ENCODE data around the gene TOP3B.

DNA sequence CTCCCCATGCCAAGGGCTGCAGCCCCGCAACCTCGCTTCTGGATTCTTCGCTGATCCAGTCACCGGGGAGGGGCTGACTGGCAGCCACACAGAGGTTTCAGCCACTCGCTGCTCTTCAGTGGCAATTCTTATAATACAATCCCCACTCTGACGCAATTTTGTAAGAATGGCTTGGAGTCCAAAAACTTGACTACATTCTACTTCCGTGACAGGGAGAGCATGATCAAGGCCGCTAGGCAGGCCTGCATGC, 44.8 kb downstream of the TOP3B start:
- TF ChIP-seq, protein P1, sequence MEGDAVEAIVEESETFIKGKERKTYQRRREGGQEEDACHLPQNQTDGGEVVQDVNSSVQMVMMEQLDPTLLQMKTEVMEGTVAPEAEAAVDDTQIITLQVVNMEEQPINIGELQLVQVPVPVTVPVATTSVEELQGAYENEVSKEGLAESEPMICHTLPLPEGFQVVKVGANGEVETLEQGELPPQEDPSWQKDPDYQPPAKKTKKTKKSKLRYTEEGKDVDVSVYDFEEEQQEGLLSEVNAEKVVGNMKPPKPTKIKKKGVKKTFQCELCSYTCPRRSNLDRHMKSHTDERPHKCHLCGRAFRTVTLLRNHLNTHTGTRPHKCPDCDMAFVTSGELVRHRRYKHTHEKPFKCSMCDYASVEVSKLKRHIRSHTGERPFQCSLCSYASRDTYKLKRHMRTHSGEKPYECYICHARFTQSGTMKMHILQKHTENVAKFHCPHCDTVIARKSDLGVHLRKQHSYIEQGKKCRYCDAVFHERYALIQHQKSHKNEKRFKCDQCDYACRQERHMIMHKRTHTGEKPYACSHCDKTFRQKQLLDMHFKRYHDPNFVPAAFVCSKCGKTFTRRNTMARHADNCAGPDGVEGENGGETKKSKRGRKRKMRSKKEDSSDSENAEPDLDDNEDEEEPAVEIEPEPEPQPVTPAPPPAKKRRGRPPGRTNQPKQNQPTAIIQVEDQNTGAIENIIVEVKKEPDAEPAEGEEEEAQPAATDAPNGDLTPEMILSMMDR (conservative IDR thresholded peaks at IDR 0.05): no peak
- no peak for TF ChIP-seq EZH2 (IDR thresholded peaks at IDR 0.05; ENCODE audit: low read depth)

All from PC-9 (cell line).